Hematopoietic multipotent progenitor cell treated with erythropoietin and hydrocortisone succinate and interleukin-3 and kit ligand, for 6 days (in vitro differentiated cells): ENCODE data around the gene RLF.
A peak's percentile ranks its signal among the peaks of the same experiment; 100 is the strongest.
"Not testable (repeated sequence)": the region's sequence is repeated elsewhere in the genome, so short reads cannot be mapped to it uniquely, and the experiment has no call there.

Experiments
- DNase-seq: peaks from one replicate; pipeline ENCODE4 v3.0.0-alpha.2; 2015

Gene RLF

DNA sequence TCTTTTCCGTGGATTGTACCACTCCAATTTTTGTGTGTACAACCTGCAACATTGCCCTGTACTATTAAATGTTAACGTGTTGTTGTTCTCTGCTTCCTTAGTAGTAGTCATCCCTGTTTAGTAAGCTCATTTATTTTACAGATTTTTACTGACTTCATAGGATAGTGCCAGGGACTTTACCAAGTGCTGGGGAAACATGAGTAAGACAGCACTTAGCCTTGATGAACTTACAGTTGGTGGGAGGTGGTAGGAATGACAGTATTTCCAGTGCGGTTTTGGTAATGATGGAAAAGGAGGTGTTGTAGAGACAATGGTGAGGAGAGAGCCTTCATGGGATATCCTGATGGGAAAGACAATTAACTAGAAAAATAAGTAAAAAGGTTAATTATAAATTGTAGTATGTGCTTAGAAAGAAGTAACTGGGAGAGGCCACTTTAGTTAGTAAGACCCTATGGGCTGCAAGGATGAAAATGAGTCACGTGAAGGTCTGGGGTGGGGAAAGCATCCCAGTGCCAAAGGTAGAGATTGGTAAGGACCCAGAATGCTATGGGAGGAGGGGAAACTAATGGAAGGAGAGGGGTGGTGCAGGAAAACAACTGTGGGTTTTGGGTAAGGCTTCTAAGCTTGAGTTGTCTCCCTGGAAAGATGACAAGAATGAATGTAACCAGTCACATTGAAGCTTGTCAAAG, 1.7 kb downstream of the RLF start:
- peak; percentile 21 for DNase-seq

DNA sequence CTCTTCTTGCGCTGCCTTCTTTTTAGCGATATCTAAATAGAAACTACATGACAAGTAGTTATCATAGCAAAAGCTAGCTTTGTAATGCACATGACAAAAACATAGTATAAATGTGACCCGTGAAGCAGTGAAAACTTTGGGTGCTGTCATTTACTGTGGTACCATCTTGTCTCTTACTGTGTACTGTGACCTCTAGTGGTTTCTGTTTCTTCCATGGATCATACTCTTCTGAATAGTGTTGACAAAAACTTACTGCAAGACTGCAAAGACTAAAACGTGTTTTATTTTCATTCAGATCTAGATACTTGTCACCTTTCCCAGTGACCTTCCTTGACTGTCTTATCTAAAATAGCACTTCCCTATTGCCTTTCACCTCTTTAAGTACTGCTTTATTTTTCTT, 6.1 kb downstream of the RLF start:
- DNase-seq, result no peak

GRCh38 chr1:40171036-40171435, 9.8 kb downstream of the RLF start:
- no peak for DNase-seq

DNA sequence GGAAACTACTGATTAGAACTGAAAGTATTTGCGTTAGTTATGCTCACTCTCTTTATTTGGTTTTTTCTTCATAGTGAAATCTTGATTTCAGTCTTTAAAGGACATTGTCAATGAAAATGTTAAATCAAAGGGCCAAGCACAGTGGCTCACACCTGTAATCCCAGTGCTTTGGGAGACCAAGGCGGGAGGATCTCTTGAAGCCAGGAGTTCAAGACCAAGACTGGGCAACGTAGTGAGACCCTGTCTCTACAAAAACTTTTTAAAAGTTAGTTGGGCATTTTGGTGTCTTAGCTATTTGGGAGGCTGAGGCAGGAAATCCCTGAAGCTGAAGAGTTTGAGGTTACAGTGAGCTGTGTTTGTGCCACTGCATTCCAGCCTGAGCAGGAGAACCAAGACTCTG, 13.6 kb downstream of the RLF start:
- DNase-seq, result no peak

DNA sequence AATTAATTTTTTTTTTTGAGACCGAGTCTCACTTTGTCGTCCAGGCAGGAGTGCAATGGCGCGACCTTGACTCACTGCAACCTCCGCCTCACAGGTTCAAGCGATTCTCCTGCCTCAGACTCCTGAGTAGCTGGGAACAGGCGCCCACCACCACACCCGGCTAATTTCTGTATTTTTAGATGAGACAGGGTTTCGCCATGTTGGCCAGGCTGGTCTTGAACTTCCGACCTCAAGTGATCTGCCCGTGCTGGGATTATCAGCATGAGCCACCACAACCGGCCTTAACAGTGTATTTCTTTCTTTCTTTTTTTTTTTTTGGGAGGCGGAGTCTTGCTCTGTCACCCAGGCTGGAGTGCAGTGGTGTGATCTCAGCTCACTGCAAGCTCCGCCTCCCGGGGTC, 15.8 kb downstream of the RLF start:
- DNase-seq, result not testable (repeated sequence)

GRCh38 chr1:40178200-40178599, 17.0 kb downstream of the RLF start:
- no peak for DNase-seq

GRCh38 chr1:40179496-40180089, 18.4 kb downstream of the RLF start:
- DNase-seq, result no peak

DNA sequence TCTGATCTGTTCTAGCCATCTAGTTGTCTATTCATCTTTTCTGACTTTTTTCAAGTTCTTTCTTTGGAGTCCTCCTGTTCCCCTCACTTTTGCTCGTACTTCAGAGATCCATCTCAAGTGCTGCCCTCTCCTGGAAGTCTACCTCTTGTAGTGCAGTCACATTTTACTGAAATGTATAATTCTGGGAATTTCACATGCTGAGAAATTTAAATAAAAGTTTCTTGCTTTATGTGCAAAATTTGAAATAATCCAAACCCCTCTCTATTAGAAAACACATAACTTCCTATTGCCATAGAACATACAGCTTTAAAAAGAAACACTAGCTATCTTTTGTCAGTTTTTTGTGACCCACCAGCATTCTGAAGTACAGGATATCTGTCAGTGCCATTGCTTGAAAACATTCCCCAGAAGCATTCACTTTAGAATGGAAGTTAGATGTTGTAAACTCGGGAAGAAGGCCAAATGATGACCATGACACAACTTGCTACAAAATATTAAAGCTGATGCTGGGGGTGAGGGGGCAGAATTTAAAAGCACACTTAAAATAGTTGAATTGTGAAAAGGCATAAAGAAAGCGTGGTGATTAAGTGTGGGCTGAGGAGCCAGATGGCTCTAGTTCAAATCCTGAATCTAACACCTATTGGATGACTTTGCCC, 22.0 kb downstream of the RLF start:
- DNase-seq, result peak; percentile 74

GRCh38 chr1:40184193-40184592, 23.0 kb downstream of the RLF start:
- DNase-seq, result no peak

DNA sequence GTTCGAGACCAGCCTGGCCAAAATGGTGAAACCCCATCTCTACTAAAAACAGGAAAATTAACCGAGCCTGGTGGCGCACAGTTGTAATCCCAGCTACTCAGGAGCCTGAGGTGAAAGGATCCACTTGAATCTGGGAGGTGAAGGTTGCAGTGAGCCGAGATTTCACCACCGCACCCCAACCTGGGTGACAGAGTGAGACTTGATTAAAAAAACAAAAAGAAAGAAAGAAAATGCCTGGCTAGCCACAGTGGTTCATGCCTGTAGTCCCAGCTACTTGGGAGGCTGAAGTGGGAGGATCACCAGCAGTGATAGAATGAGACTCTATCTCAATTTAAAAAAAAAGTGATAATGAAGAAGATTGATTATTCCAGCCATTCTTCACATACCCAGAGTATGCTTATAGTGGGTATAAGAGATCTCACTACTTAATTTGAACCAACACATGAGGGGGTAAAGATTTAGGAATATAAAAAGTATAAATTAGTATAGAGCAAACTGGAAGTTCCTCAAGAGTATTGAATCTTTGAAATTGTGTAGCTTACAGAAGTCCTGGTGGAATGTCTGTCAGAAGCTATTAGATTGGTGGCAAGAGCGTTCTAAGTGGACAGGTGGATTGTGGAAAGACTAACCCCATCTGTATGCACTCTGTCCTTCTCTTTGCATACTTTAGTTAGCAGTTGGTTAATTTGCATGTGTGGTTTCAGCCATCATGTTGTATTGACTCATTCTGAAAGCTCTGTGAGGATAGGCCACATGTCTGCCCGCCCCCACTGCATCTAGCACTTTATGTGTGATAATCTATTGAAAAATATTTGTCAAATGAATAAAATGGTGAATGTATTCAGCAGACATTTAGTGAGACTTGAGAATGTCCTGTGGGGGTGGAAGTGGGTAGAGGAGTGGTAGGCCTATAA, 25.0 kb downstream of the RLF start:
- DNase-seq, result no peak

GRCh38 chr1:40187399-40187798, 26.2 kb downstream of the RLF start:
- no peak for DNase-seq

DNA sequence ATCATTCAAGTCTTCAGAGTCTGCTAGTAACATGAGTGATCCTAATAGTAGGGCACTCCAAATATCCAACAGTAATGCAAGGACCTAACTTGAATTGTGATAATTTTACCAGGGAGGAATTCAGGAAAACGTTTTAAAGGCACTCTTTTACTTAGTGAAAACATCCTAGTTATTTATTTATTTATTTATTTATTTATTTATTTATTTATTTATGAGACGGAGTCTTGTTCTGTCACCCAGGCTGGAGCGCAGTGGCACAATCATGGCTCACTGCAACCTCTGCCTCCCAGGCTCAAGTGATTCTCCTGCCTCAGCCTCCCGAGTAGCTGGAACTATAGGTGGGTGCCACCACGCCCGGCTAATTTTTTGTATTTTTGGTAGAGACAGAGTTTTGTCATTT, 33.5 kb downstream of the RLF start:
- DNase-seq, result not testable (repeated sequence)

- DNase-seq, result peak; percentile 45
Measured at GRCh38 chr1:40197656-40198055, 36.5 kb downstream of the RLF start.

GRCh38 chr1:40199126-40199525, 37.9 kb downstream of the RLF start:
- no peak for DNase-seq

DNA sequence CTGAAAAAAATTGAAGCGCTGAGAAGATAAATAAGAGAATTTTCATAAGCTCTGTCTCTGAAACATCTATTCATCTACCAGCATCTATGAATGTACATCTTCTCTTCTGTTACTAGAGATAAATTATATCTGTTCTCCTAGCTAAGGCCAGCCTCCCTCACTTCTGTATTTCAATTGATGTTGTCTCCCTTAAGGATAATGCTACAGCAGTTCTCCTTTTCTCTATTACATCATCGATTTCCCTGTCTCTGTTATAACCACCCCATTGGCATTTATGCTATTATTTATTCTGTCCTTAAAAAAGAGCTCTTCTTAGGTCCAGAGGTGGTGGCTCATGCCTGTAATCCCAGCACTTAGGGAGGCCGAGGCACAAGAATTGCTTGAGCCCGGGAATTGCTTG, 43.7 kb downstream of the RLF start:
- DNase-seq, result no peak

DNA sequence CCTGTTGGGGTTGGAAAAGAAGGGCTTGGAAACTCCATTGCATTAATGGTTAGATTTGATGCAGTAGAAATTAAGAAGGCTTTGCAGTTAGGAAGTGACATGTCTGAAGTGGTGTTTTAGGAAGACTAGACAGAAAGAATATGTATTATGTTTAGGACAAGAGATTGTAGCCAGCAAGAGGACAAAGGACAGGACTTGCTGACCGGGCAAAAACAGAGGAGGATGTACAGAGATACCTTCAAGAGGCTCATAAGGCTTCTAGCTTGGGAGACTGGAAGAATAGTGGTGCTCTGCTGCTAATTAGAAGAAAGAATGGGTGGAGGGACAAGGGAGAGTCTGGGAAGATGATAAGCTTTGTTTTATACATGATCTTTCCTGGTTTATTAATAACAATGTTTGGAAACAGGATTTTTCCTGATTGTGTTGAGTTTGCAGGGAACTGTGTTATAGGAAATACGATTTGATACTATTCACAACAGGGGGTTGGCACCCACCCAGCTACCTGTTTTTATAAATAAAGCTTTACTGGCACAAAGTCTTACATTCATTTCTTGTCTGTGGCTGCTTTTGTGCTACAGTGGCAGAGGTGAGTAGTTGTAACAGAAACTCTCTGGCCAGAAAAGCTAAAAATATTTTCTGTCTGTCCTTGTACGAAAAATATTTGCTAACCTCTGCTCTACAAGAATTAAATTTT, 49.5 kb downstream of the RLF start:
- no peak for DNase-seq

DNA sequence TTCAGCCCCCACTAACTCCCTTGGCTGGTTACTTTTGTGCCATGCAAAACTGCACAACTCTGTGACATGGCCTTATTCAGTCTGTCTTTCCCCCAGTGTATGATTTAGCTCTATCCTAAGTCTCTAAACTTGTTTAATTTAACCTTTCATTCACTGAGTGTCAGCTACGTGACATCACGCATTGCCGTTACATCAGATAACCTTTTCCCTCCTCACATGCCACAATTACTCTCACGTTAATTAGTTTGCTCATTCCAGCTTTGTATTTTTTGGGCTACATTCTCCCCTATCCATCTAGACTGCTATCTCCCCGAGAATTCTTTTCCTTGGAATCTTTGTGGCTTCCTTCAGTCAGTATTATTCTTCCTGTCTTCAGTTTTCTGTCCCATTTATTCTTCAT, 57.1 kb downstream of the RLF start:
- DNase-seq, result no peak

DNA sequence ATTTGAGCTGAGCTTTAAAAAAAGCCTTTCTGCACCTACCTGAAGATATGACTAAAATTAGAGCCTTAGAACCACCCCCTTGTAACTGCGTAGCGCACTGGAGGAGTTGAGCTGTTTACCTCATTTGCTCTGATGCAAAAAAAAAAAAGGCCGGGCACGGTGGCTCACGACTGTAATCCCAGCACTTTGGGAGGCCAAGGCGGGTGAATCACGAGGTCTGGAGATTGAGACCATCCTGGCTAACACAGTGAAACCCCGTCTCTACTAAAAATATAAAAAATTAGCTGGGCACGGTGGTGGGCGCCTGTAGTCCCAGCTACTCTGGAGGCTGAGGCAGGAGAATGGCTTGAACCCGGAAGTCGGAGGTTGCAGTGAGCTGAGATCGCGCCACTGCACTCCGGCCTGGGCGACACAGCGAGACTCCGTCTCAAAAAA, 60.3 kb downstream of the RLF start:
- DNase-seq, result not testable (repeated sequence)

DNA sequence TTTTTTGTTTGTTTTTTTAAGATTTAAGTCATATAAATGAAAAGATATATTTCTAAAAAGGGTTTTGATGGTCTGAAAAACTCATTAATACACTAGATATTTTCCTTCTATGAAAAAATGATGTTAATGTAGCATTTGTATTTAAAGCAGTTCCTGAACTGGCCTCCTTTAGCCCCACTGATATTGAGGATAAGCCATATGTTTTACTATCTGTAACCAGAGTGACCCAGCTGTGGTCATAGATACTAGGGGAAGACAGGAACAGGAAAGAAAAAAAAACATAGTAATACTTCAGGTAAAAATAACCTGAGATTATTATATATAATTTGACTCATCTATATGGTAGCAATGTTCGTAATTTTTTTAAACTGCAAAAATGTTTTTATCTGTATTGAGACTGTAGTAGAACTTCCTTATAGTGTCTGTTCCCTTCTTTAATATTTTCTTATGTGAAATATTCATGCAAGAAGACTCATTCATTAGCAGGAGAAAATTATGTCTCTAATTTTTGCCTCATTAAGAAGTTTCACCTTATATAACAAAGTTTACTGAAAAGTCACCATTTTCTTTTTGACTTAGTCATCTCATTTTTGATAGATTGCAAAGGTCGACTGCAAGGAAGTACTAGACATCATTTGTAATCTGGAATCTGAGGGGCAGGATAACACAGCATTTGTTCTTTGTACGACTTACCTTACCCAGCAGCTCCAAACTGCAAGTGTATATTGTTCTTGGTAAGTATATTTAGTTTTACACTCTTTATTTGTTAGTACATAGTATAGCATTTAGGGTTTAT, 61.0 kb downstream of the RLF start:
- peak; percentile 74 for DNase-seq

DNA sequence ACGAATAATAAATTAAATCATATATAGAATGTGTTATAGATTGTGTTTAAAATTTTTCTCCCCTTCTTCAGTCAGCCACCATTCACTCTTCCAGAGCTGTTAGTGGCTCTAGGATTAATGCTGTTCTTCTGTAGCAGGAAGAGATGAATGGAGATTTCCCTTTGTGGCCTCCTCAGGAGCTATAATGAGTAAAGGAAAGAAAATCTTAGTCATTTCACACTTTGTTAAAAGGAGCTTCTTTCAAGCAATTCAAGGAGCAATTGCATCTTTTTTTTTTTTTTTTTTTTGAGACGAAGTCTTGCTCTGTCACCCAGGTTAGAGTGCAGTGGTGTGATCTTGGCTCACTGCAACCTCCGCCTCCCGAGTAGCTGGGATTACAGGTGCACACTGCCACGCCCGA, 62.9 kb downstream of the RLF start:
- no peak for DNase-seq

DNA sequence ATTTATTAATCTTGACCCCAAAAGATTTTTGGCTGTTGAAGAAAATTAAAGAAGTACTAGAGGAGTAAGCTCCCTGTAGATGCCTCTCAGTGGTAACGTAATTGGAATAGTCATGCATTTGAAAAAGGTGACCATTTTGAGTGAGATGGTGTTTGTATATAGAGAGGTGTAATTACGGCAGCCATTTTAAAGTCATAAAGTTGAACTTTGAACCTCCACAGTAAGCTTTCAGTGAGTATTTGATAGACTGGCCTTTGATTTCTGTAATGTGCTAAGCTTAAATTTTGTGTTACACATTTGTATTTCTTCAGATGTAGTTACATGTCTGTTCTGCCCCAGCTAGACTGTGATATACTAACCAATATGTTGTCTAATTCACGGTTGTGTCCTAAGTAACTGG, 65.0 kb downstream of the RLF start:
- DNase-seq, result no peak

DNA sequence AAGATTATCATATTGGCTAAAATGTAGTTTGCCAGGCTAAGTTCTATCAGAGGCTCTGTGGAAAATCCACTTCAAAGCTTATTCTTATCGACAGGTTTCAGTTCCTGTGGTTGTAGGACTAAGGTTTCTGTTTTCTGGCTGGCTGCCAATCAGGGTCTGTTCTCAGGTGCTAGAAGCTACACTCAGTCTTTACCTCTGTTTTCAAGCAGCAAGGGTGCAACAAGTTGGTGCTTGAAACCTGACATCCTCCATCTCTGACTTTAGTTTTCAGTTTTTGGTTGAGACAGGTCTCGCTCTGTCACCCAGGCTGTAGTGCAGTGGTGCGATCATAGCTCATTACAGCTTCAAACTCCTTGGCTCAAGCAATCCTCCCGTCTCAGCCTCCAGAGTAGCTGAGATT, 71.3 kb downstream of the RLF start:
- DNase-seq, result peak; percentile 32
